ENCODE measurements around the gene EMC9.

- TF ChIP-seq CTCF (conservative IDR thresholded peaks at IDR 0.05) (no peak), EZH2 (IDR thresholded peaks at IDR 0.05; ENCODE audit: low read depth) (no peak)
Measured at GRCh38 chr14:24144451-24144850, 3.1 kb upstream of the EMC9 start.

Data from PC-9 (cell line).